ENCODE measurements around the gene KRTAP10-2. TPM values are rescaled to one million over a fixed set of nuclear protein-coding genes. Genes with fewer than 3 reads are reported as not detected.

Gene KRTAP10-2
- polyA plus RNA-seq, 1 donor (not counting 4 experiments of a cell fraction or from before 2014, with no cell fraction given), result not detected

- TF ChIP-seq, protein P1, sequence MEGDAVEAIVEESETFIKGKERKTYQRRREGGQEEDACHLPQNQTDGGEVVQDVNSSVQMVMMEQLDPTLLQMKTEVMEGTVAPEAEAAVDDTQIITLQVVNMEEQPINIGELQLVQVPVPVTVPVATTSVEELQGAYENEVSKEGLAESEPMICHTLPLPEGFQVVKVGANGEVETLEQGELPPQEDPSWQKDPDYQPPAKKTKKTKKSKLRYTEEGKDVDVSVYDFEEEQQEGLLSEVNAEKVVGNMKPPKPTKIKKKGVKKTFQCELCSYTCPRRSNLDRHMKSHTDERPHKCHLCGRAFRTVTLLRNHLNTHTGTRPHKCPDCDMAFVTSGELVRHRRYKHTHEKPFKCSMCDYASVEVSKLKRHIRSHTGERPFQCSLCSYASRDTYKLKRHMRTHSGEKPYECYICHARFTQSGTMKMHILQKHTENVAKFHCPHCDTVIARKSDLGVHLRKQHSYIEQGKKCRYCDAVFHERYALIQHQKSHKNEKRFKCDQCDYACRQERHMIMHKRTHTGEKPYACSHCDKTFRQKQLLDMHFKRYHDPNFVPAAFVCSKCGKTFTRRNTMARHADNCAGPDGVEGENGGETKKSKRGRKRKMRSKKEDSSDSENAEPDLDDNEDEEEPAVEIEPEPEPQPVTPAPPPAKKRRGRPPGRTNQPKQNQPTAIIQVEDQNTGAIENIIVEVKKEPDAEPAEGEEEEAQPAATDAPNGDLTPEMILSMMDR (optimal IDR thresholded peaks at IDR 0.05 in 1 of 3, IDR thresholded peaks at IDR 0.05 in 1 of 3, conservative IDR thresholded peaks at IDR 0.05 in 1 of 3; ENCODE audit: extremely low read depth in 1 of 3, insufficient read depth in 2 of 3, low read length in 3 of 3), result no peak
- no peak for TF ChIP-seq EZH2 (IDR thresholded peaks at IDR 0.05; ENCODE audit: low read length)
- dilution Hi-C loops (cut with MboI; ENCODE audit: extremely low pct_ligation_motif_present, low sequenced_read_pairs), result no loop called here
- no peak overlapping the region for H3K9ac ChIP-seq (ENCODE audit: control insufficient read depth, extremely low read depth, insufficient read depth, low read length)
- no peaks in the 10 kb centered on the region for H3K36me3 ChIP-seq (ENCODE audit: control insufficient read depth in 2 of 2, extremely low read depth in 1 of 2, insufficient read depth in 2 of 2, low read length in 2 of 2)
- H3K4me2 ChIP-seq (ENCODE audit: control insufficient read depth, extremely low read depth, insufficient read depth, low read depth, low read length), result no peak overlapping the region
- no peaks in the 10 kb centered on the region for H4K20me1 ChIP-seq (ENCODE audit: control insufficient read depth, extremely low read depth, insufficient read depth, low read length)
- DNase-seq (ENCODE audit: low read depth, low spot score) (no peak), FAIRE-seq (no peak)
- H3K4me1 ChIP-seq (ENCODE audit: control insufficient read depth, extremely low read depth, insufficient read depth, low read length), result no peaks in the 10 kb centered on the region
- H3K4me3 ChIP-seq (ENCODE audit: control insufficient read depth in 2 of 3, extremely low read depth in 1 of 3, insufficient read depth in 2 of 3, low read depth in 1 of 3, low read length in 3 of 3), result no peak overlapping the region
- H3K27ac ChIP-seq (ENCODE audit: control insufficient read depth, insufficient read depth, low read length), result no peak overlapping the region
- no peaks in the 10 kb centered on the region for H3K27me3 ChIP-seq (ENCODE audit: control insufficient read depth, extremely low read depth, insufficient read depth, low read length)
- peaks cover 11% of the 10 kb centered on the region for H3K9me3 ChIP-seq (ENCODE audit: control insufficient read depth, low read depth, low read length)
- no peak overlapping the region for H2AFZ ChIP-seq (ENCODE audit: control insufficient read depth, low read length)
- no peaks in the 10 kb centered on the region for H3K79me2 ChIP-seq (ENCODE audit: control insufficient read depth, insufficient read depth, low read length)
- no peaks in the 10 kb centered on the region for H3K9me1 ChIP-seq (ENCODE audit: control insufficient read depth, extremely low read depth, insufficient read depth, low read length)
Measured at GRCh38 chr21:44578371-44579055, 27.2 kb upstream of the KRTAP10-2 start.

GRCh38 chr21:44576025-44576420, 24.7 kb upstream of the KRTAP10-2 start:
- peaks cover 5% of the 10 kb centered on the region for H3K9me3 ChIP-seq (ENCODE audit: control insufficient read depth, low read depth, low read length)
- FAIRE-seq (no peak), DNase-seq (ENCODE audit: low read depth, low spot score) (no peak)
- no peaks in the 10 kb centered on the region for H4K20me1 ChIP-seq (ENCODE audit: control insufficient read depth, extremely low read depth, insufficient read depth, low read length)
- H3K9ac ChIP-seq (ENCODE audit: control insufficient read depth, extremely low read depth, insufficient read depth, low read length), result no peak overlapping the region
- no peak overlapping the region for H2AFZ ChIP-seq (ENCODE audit: control insufficient read depth, low read length)
- H3K4me2 ChIP-seq (ENCODE audit: control insufficient read depth, extremely low read depth, insufficient read depth, low read depth, low read length), result no peak overlapping the region
- dilution Hi-C loops (cut with MboI; ENCODE audit: extremely low pct_ligation_motif_present, low sequenced_read_pairs), result no loop called here
- no peak overlapping the region for H3K4me3 ChIP-seq (ENCODE audit: control insufficient read depth in 2 of 3, extremely low read depth in 1 of 3, insufficient read depth in 2 of 3, low read depth in 1 of 3, low read length in 3 of 3)
- H3K9me1 ChIP-seq (ENCODE audit: control insufficient read depth, extremely low read depth, insufficient read depth, low read length), result no peaks in the 10 kb centered on the region
- H3K79me2 ChIP-seq (ENCODE audit: control insufficient read depth, insufficient read depth, low read length), result no peaks in the 10 kb centered on the region
- H3K27me3 ChIP-seq (ENCODE audit: control insufficient read depth, extremely low read depth, insufficient read depth, low read length), result no peaks in the 10 kb centered on the region
- no peak overlapping the region for H3K27ac ChIP-seq (ENCODE audit: control insufficient read depth, insufficient read depth, low read length)
- TF ChIP-seq EZH2 (IDR thresholded peaks at IDR 0.05; ENCODE audit: low read length), result no peak
- TF ChIP-seq, protein P1 (optimal IDR thresholded peaks at IDR 0.05 in 1 of 3, IDR thresholded peaks at IDR 0.05 in 1 of 3, conservative IDR thresholded peaks at IDR 0.05 in 1 of 3; ENCODE audit: extremely low read depth in 1 of 3, insufficient read depth in 2 of 3, low read length in 3 of 3), result no peak
- no peaks in the 10 kb centered on the region for H3K4me1 ChIP-seq (ENCODE audit: control insufficient read depth, extremely low read depth, insufficient read depth, low read length)
- no peaks in the 10 kb centered on the region for H3K36me3 ChIP-seq (ENCODE audit: control insufficient read depth in 2 of 2, extremely low read depth in 1 of 2, insufficient read depth in 2 of 2, low read length in 2 of 2)
